HG03045 (cell line): ENCODE measurements around the gene SRPX2.

Experiments
- ATAC-seq: cut with Tn5 transposase; IDR thresholded peaks from one replicate; pipeline ENCODE4 v1.9.1; 2021; ENCODE audit warnings: mild to moderate bottlenecking, moderate library complexity; ENCODE audit not compliant: unreplicated experiment

Gene SRPX2

GRCh38 chrX:100643956-100644860 lies at the start of gene SRPX2:
SRPX2 (plus strand) TSS chrX:100644199; CDS start chrX:100646323, 2,124 bp downstream.
- no peak for ATAC-seq

- no peak for ATAC-seq
Observed at GRCh38 chrX:100596601-100597000, 47.4 kb upstream of the SRPX2 start.

GRCh38 chrX:100599456-100599855 lies 44.5 kb upstream of the SRPX2 start:
- no peak for ATAC-seq

- no peak for ATAC-seq
Observed at GRCh38 chrX:100600340-100600739, 43.7 kb upstream of the SRPX2 start.

GRCh38 chrX:100600758-100601157 lies 43.2 kb upstream of the SRPX2 start:
- no peak for ATAC-seq

GRCh38 chrX:100606753-100607152 lies 37.2 kb upstream of the SRPX2 start:
- no peak for ATAC-seq

GRCh38 chrX:100609591-100609990 lies 34.4 kb upstream of the SRPX2 start:
- ATAC-seq: no peak

- no peak for ATAC-seq
Observed at GRCh38 chrX:100611951-100612350, 32.0 kb upstream of the SRPX2 start.

- ATAC-seq: peak; percentile 90
Observed at GRCh38 chrX:100615005-100615404, 29.0 kb upstream of the SRPX2 start.

GRCh38 chrX:100623001-100623400 lies 21.0 kb upstream of the SRPX2 start:
- no peak for ATAC-seq

- ATAC-seq: peak; percentile 96
Observed at GRCh38 chrX:100625985-100626491, 18.0 kb upstream of the SRPX2 start.

GRCh38 chrX:100635040-100635439 lies 9.0 kb upstream of the SRPX2 start:
- no peak for ATAC-seq

GRCh38 chrX:100635989-100636320 lies 8.0 kb upstream of the SRPX2 start:
- ATAC-seq: no peak

- ATAC-seq: peak; percentile 56
Observed at GRCh38 chrX:100636321-100636991, 7.5 kb upstream of the SRPX2 start, which contains the start of gene TSPAN6. TSPAN6 (minus strand) TSS chrX:100636806; CDS start chrX:100636694, 112 bp downstream.

GRCh38 chrX:100642290-100642689 lies 1.7 kb upstream of the SRPX2 start:
- no peak for ATAC-seq

- ATAC-seq: no peak
Observed at GRCh38 chrX:100643212-100643611, 787 bp upstream of the SRPX2 start.

- ATAC-seq: no peak
Observed at GRCh38 chrX:100645106-100645505, 1.1 kb downstream of the SRPX2 start.

GRCh38 chrX:100647095-100647494 lies 3.1 kb downstream of the SRPX2 start:
- ATAC-seq: no peak

GRCh38 chrX:100647739-100648138 lies 3.7 kb downstream of the SRPX2 start:
- ATAC-seq: no peak

- no peak for ATAC-seq
Observed at GRCh38 chrX:100648458-100649417, 4.7 kb downstream of the SRPX2 start.
